Astrocyte (in vitro differentiated cells and primary cell): Measurements from ENCODE around the gene RPS6KB1.

Experiments used
- CTCF ChIP-seq: IDR thresholded peaks from 2 replicates; pipeline ENCODE4 v1.5.1; 2011; ENCODE audit warnings: low read depth, mild to moderate bottlenecking, inconsistent platforms, low read length, moderate library complexity; ENCODE audit not compliant: insufficient read depth
- EZH2 ChIP-seq: IDR thresholded peaks from 2 replicates; pipeline ENCODE4 v1.6.1; 2012; ENCODE audit warnings: mild to moderate bottlenecking, low read length, inconsistent platforms; ENCODE audit not compliant: insufficient read depth

- TF ChIP-seq CTCF (no peak), EZH2 (no peak)
Observed at GRCh38 chr17:59903455-59903854, 10.5 kb downstream of the RPS6KB1 start.
